Activated T-cell treated with anti-CD3 and anti-CD28 coated beads for 48 hours (primary cell): Measurements from ENCODE around the gene OPTN.

Source experiments
- DNase-seq: peaks from one replicate; pipeline ENCODE4 v3.0.0-alpha.2; 2020; ENCODE audit warnings: low read depth

OPTN gene

DNA sequence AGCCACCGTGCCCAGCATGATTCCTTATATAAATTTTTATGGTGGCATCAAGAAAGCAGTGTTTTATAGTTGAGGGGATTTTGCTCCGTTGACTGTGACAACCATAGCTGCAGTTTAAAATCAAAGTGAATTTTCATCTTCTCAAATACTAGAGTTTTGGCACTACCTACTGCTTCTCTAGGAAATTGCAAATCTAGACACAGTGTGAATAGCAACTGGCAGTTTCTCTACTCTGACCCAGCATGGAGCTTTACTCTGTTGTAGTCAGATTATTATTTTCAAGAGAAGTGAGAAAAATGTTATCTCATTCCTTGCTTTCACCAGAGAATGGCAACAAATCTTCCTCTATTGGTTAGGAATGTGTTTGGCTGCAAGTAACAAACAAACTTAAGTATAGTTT, 84.3 kb downstream of the OPTN start:
- no peak for DNase-seq

GRCh38 chr10:13184730-13185514, 85.0 kb downstream of the OPTN start:
- no peak for DNase-seq

GRCh38 chr10:13187135-13187534, 87.2 kb downstream of the OPTN start:
- DNase-seq: no peak
